ENCODE measurements around the gene POR. TPM values are rescaled to one million over a fixed set of nuclear protein-coding genes. Genes with fewer than 3 reads are reported as not detected.

The POR gene
- total and polyA plus RNA-seq, 2 of the 8 experiments (the other 6 are each of a cell fraction or from before 2014, with no cell fraction given): 98.7 to 144 TPM

DNA sequence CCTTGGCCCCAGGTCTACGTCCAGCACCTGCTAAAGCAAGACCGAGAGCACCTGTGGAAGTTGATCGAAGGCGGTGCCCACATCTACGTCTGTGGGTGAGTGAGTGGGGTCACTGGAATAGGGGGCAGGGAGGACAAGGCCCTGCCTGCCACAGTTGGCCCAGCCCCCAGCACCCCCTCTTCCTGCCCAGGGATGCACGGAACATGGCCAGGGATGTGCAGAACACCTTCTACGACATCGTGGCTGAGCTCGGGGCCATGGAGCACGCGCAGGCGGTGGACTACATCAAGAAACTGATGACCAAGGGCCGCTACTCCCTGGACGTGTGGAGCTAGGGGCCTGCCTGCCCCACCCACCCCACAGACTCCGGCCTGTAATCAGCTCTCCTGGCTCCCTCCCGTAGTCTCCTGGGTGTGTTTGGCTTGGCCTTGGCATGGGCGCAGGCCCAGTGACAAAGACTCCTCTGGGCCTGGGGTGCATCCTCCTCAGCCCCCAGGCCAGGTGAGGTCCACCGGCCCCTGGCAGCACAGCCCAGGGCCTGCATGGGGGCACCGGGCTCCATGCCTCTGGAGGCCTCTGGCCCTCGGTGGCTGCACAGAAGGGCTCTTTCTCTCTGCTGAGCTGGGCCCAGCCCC is 71.3 kb downstream of the POR start:
- H2BK5ac ChIP-seq (ENCODE audit: low read depth, low read length): no peak overlapping the region
- H4K91ac ChIP-seq (replicated peaks; ENCODE audit: insufficient read length, low read length): no peak overlapping the region
- 88% methylated on average over 20 of the region's 20 CpGs; no CpG with 5 or more reads in 1 of the 2 experiments for WGBS, 2 experiments (ENCODE audit: extremely low coverage in 1 of 2, insufficient coverage in 1 of 2, insufficient read length in 1 of 2, insufficient replicate concordance in 2 of 2, low coverage in 1 of 2, low lambda C conversion rate in 2 of 2, missing lambda C conversion rate in 1 of 2)
- no peak overlapping the region for H3K14ac ChIP-seq (ENCODE audit: insufficient read length)
- H3K18ac ChIP-seq (ENCODE audit: extremely low read depth, low read length): no peak overlapping the region
- no peak overlapping the region for H2BK20ac ChIP-seq (ENCODE audit: low read length)
- TF ChIP-seq POLR2AphosphoS5 (IDR thresholded peaks at IDR 0.05; ENCODE audit: low read depth, low read length): peak; percentile 37; the same call in 1 of the 2 replicates
- TF ChIP-seq EZH2 (IDR thresholded peaks at IDR 0.05; ENCODE audit: low read depth, low read length, severe bottlenecking): no peak
- no peak for TF ChIP-seq BACH1 (IDR thresholded peaks at IDR 0.05; ENCODE audit: low read length)
- TF ChIP-seq KDM1A (IDR thresholded peaks at IDR 0.05; ENCODE audit: borderline replicate concordance, low read length): no peak
- no peak overlapping the region for H4K5ac ChIP-seq (ENCODE audit: insufficient read length, low read depth, low read length)
- peaks cover 0 to 17% (median 7%) of the 10 kb centered on the region in 4 experiments; a peak in 5 of 7 replicates for H3K4me1 ChIP-seq (replicated peaks in 1 of 4; ENCODE audit: control insufficient read depth in 3 of 4, insufficient read depth in 4 of 4, low read length in 3 of 4)
- no peak overlapping the region for H3K4ac ChIP-seq (replicated peaks; ENCODE audit: insufficient read length, low read depth, low read length)
- H2AK5ac ChIP-seq (ENCODE audit: low read depth, low read length): no peak overlapping the region
- H3K27me3 ChIP-seq (replicated peaks in 1 of 4; ENCODE audit: control insufficient read depth in 3 of 4, extremely low read depth in 1 of 4, insufficient read depth in 3 of 4, low read length in 3 of 4): no peaks in the 10 kb centered on the region
- H2BK120ac ChIP-seq (replicated peaks; ENCODE audit: low read depth, low read length): no peak overlapping the region
- no peak overlapping the region for H3K56ac ChIP-seq (replicated peaks; ENCODE audit: insufficient read length, low read depth, low read length)
- peaks cover 2% of the 10 kb centered on the region; the same call in 1 of the 2 replicates for H3K23me2 ChIP-seq (ENCODE audit: low read depth, low read length)
- no peak for FAIRE-seq
- H3K36me3 ChIP-seq (ENCODE audit: control insufficient read depth in 2 of 4, insufficient read depth in 4 of 4, low read length in 3 of 4): peaks cover 5 to 52% (median 29%) of the 10 kb centered on the region in 4 experiments; a peak in 7 of 8 replicates
- no peak for DNase-seq (ENCODE audit: low read depth in 1 of 2, low spot score in 2 of 2)
- no peak overlapping the region for H2AFZ ChIP-seq (ENCODE audit: low read length)
- peaks cover 0 to 7% of the 10 kb centered on the region in 2 experiments for H4K20me1 ChIP-seq (replicated peaks in 1 of 2; ENCODE audit: control insufficient read depth in 1 of 2, insufficient read depth in 2 of 2, low read length in 2 of 2)
- ChIA-PET POLR2A (ENCODE audit: partially characterized antibody) (interaction anchor here (1.4 to 1.7 kb wide), 2 partner anchors 9 to 37 kb away, joined by 4 to 5 read pairs; no protein-coding TSS in a partner anchor), CTCF (ENCODE audit: partially characterized antibody) (interaction anchor here (0.6 kb wide), 1 partner anchor 35 kb away, joined by 3 read pairs; no protein-coding TSS in a partner anchor)
- H3K79me2 ChIP-seq (ENCODE audit: control insufficient read depth in 1 of 2, insufficient read depth in 2 of 2, low read length in 2 of 2): no peaks in the 10 kb centered on the region
- no peak overlapping the region for H3K4me3 ChIP-seq (ENCODE audit: extremely low read depth in 1 of 4, insufficient read depth in 2 of 4, low read depth in 3 of 4, low read length in 4 of 4)
- no peaks in the 10 kb centered on the region for H3K9me3 ChIP-seq (ENCODE audit: insufficient read depth in 2 of 2, low read depth in 1 of 2, low read length in 1 of 2)
- H2BK12ac ChIP-seq (ENCODE audit: low read depth, low read length): no peak overlapping the region
- no peak overlapping the region for H4K8ac ChIP-seq (ENCODE audit: extremely low read depth, insufficient read depth, low read length)
- H3K27ac ChIP-seq (ENCODE audit: low read depth, low read length): no peak overlapping the region
- H3K23ac ChIP-seq (ENCODE audit: insufficient read length): no peak overlapping the region
- H3K4me2 ChIP-seq (ENCODE audit: insufficient read depth in 1 of 2, low read depth in 2 of 2, low read length in 2 of 2): no peak overlapping the region
- no peak overlapping the region for H2BK15ac ChIP-seq (ENCODE audit: low read length)
- no peak overlapping the region for H3K9ac ChIP-seq (replicated peaks in 1 of 4; ENCODE audit: extremely low read depth in 1 of 4, low read depth in 3 of 4, low read length in 3 of 4)
- H3K79me1 ChIP-seq (ENCODE audit: low read depth, low read length): 0 out of 2 replicates have a peak, but pooled peaks cover 2% of the 10 kb centered on the region
